Upper lobe of left lung (tissue), 6 donors: ENCODE data around the gene THSD7A. TPM values are rescaled to one million over a fixed set of nuclear protein-coding genes. Genes with fewer than 3 reads are reported as not detected.

Experiments used
- ATAC-seq, 2 donors: fragments of 200-7000 bp; cut with Tn5 transposase; one replicate each; pipeline ENCODE4 v1.9.1; 2022; ENCODE audit warnings: mild to moderate bottlenecking in 2 of 2, moderate library complexity in 2 of 2; ENCODE audit not compliant: low FRiP score in 2 of 2
- DNase-seq, 2 donors: peaks; one replicate each; pipeline ENCODE4 v3.0.0-alpha.2; 2019 to 2020
- H3K27ac ChIP-seq, 4 donors: fragments of 200-600 bp; sonication (generic); one replicate each; pipeline ENCODE4 v1.5.1; 2016 to 2019
- H3K27me3 ChIP-seq, 4 donors: fragments of 200-600 bp; sonication (generic); one replicate each; pipeline ENCODE4 v1.5.1; 2017 to 2019
- H3K36me3 ChIP-seq, 4 donors: fragments of 200-600 bp; sonication (generic); one replicate each; pipeline ENCODE4 v1.5.1; 2016 to 2019
- H3K4me1 ChIP-seq, 4 donors: fragments of 200-600 bp; sonication (generic); one replicate each; pipeline ENCODE4 v1.5.1; 2018 to 2019
- H3K4me3 ChIP-seq, 4 donors: fragments of 200-600 bp; sonication (generic); one replicate each; pipeline ENCODE4 v1.5.1; 2017 to 2019; ENCODE audit warnings: mild to moderate bottlenecking in 2 of 4, moderate library complexity in 1 of 4
- H3K9me3 ChIP-seq, 4 donors: fragments of 200-600 bp; sonication (generic); one replicate each; pipeline ENCODE4 v1.5.1; 2018 to 2019
- CTCF ChIP-seq, 6 experiments: fragments of 450-650 bp in 4 of 6; fragments of 200-600 bp in 2 of 6; sonication (generic) in 2 of 6; IDR thresholded peaks; one replicate each; pipeline ENCODE4 v1.5.1; 2016 to 2019; ENCODE audit warnings: antibody characterized with exemption in 6 of 6
- EP300 ChIP-seq, 4 donors: sonication (generic); formaldehyde crosslinking; IDR thresholded peaks; one replicate each; pipeline ENCODE4 v1.5.1; 2017; ENCODE audit warnings: antibody characterized with exemption in 4 of 4, control low read depth in 2 of 4
- POLR2A ChIP-seq, 4 donors: fragments of 450-650 bp; IDR thresholded peaks; one replicate each; pipeline ENCODE4 v1.5.1; 2016 to 2017; ENCODE audit warnings: antibody characterized with exemption in 4 of 4, mild to moderate bottlenecking in 2 of 4
- POLR2AphosphoS5 ChIP-seq, 2 donors: sonication (generic); formaldehyde crosslinking; IDR thresholded peaks; one replicate each; pipeline ENCODE4 v1.5.1; 2017; ENCODE audit warnings: antibody characterized with exemption in 2 of 2
- WGBS, 2 donors: methylation state at CpG; one replicate each; pipeline ENCODE4 v1.1.5; 2017 to 2018; 5-methylcytosine and 5-hydroxymethylcytosine counted together
- total RNA-seq, 6 donors: library from RNA; depleted of rRNA in 4 of 6; stranded (reverse); fragments of >200 nt in 4 of 6; gene quantifications; one replicate each; pipeline versions ENCODE4 v1.1.0 to v1.2.1, GENCODE V29; 2016 to 2021
- donor health status: DM: no; HTN: no; CAD: no; lungs with moderate emphysema.
- donor health status: DM: no; HTN: yes; CAD: no; lungs with severe emphysema.

The THSD7A gene
- total RNA-seq, 6 donors from 2014 or later = 5.1 to 15.7 (median 7.0) TPM

DNA sequence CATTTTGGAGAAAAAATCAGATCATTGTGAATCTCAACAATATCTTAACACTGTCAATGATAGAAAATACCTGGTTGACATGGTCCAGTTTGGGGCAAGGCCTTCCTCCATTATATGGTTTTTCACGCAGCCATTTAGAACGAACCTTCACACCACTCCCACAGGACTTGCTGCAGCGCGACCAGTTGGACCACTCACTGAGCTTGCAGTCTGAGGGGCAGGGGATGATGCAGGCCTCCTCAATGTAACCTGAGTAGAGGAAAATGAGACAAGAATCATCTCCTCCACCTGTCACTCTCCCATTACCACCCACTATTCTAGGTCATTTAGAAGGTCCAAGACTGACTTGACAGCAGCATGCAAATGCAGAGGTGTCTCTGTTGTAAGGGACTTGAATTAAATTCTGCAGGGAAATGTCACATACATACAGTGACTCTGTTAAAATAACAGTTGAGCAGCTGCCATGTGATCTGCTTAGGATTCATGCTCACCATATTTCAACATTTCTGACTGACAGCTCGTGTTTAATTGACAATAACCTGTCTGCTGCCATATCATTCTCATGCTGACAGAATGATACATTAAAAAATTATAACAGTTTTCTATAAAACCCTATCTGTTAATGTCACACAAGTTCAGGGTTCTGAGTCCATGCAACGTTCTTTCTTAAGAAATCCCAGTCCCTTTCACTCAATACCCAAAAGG is 403.0 kb downstream of the THSD7A start:
- Histone ChIP-seq H3K9me3 (no peaks in the 10 kb centered on the region), H3K27ac (no peak overlapping the region), H3K27me3 (no peaks in the 10 kb centered on the region), H3K4me1 (no peaks in the 10 kb centered on the region), H3K4me3 (no peak overlapping the region), H3K36me3 (no peaks in the 10 kb centered on the region)
- DNase-seq = no peak
- no peak for TF ChIP-seq CTCF (IDR thresholded peaks at IDR 0.05)
- no peak for TF ChIP-seq EP300 (IDR thresholded peaks at IDR 0.05)
- no peak for TF ChIP-seq POLR2AphosphoS5 (IDR thresholded peaks at IDR 0.05)
- no peak for TF ChIP-seq POLR2A (IDR thresholded peaks at IDR 0.05)
- 91 to 97% methylated on average over 6 of the region's 6 CpGs for WGBS, 2 donors
- no peak for ATAC-seq

GRCh38 chr7:11427686-11428273 is 404.2 kb downstream of the THSD7A start:
- Histone ChIP-seq H3K4me3 (no peak overlapping the region), H3K9me3 (no peaks in the 10 kb centered on the region), H3K36me3 (no peaks in the 10 kb centered on the region), H3K27me3 (no peaks in the 10 kb centered on the region), H3K4me1 (no peaks in the 10 kb centered on the region), H3K27ac (no peak overlapping the region)
- ATAC-seq = peak in 1 of 2 donors; percentile 64
- DNase-seq = no peak
- TF ChIP-seq POLR2AphosphoS5 (IDR thresholded peaks at IDR 0.05) (no peak), CTCF (IDR thresholded peaks at IDR 0.05) (peak; percentile 55 to 70 (median 60))
- WGBS, 2 donors = 0% methylated on average over 1 of the region's 1 CpG

DNA sequence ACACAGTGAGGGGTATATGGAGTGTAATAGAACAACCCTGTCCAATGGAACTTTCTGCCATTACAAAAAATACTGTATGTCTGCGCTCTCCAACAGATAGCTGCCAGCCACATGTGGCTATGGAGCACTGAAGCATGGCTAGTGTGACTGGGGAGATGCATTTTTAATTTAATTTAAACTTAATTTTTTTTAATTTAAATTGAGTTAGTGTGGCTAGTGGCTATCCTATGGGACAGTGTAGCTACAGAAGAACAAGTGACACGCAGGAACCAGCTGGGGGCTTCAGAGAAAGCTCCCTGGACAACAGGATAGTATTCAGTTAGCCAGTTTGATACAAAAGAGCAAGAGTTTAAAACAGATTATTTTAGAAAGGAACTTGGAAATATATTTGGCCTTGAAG is 408.0 kb downstream of the THSD7A start:
- no peaks in the 10 kb centered on the region for H3K4me1 ChIP-seq
- 86 to 92% methylated on average over 2 of the region's 2 CpGs for WGBS, 2 donors
- TF ChIP-seq POLR2AphosphoS5 (IDR thresholded peaks at IDR 0.05) (no peak), POLR2A (IDR thresholded peaks at IDR 0.05) (no peak), EP300 (IDR thresholded peaks at IDR 0.05) (no peak), CTCF (IDR thresholded peaks at IDR 0.05) (no peak)
- H3K36me3 ChIP-seq = no peaks in the 10 kb centered on the region
- no peaks in the 10 kb centered on the region for H3K27me3 ChIP-seq
- peaks cover 0 to 7% (median 3%) of the 10 kb centered on the region in 4 donors for H3K9me3 ChIP-seq
- no peak overlapping the region for H3K27ac ChIP-seq
- no peak overlapping the region for H3K4me3 ChIP-seq
- ATAC-seq (no peak), DNase-seq (no peak)

DNA sequence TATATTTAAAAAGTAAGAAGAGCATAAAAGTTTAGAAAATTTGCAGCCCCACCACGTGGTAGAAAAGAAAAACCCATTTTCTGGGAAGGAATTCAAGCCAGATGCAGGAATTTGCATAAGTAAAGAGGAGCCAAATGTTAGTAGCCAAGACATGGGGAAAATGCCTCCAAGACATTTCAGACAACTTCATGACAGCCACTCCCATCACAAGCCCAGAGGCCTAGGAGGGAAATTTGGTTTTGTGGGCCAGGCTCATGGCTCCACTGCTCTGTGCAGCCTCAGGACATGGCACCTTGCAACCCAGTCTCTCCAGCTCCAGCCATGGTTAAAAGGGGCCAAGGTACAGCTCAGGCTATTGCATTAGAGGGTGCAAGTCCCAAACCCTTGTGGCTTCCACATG is 411.9 kb downstream of the THSD7A start:
- H3K36me3 ChIP-seq = no peaks in the 10 kb centered on the region

More for the DNA sequence above, 411.9 kb downstream of the THSD7A start:
- Histone ChIP-seq H3K27me3 (no peaks in the 10 kb centered on the region), H3K27ac (no peak overlapping the region), H3K4me1 (no peaks in the 10 kb centered on the region), H3K4me3 (no peak overlapping the region), H3K9me3 (peaks cover 0 to 7% (median 3%) of the 10 kb centered on the region in 4 donors)
- no peak for ATAC-seq
- WGBS, 2 donors = 62 to 72% methylated on average over 1 of the region's 1 CpG
- no peak for DNase-seq
- TF ChIP-seq CTCF (IDR thresholded peaks at IDR 0.05) (no peak), POLR2AphosphoS5 (IDR thresholded peaks at IDR 0.05) (no peak), EP300 (IDR thresholded peaks at IDR 0.05) (no peak), POLR2A (IDR thresholded peaks at IDR 0.05) (no peak)
